ENCODE results near the gene C9. TPM values are rescaled to one million over a fixed set of nuclear protein-coding genes. Genes with fewer than 3 reads are reported as not detected.

Gene C9
- total RNA-seq, 1 donor from 2014 or later = not detected

DNA sequence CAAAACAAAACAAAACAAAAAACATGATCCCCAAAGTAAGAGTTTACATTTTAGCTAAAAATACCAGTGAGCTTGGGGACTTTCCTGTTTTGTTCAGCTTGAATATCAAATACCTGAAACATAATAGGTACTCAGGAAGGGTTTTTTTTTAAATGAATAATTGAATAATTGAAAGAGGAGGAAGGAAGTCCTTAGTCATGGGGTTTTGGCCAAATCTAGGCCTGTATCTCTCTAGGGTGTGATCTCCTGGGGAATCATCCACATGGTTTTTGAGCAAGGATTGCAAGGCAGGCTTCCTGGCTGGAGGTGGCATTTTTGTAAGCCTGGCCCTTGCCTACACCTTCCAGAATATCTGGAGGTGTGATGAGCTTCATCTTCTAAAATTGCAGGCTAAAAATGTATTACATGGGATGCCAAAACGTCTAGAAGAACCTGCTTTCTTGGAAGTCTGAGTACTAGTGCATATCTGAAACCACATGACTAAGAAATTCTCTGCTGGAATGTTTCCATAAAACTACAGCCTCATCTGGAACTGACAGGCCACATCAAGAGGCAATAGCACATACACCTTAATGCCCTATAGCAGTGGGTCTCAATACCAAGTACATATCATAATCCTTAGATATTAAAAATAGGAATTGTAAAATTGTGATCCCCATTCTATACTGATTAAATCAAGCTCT, 10.4 kb downstream of the C9 start:
- no peak overlapping the region for H3K27ac Mint-ChIP-seq (ENCODE audit: unreplicated experiment)
- H3K9me3 Mint-ChIP-seq = peaks cover 25% of the 10 kb centered on the region
- TF ChIP-seq, protein P1, sequence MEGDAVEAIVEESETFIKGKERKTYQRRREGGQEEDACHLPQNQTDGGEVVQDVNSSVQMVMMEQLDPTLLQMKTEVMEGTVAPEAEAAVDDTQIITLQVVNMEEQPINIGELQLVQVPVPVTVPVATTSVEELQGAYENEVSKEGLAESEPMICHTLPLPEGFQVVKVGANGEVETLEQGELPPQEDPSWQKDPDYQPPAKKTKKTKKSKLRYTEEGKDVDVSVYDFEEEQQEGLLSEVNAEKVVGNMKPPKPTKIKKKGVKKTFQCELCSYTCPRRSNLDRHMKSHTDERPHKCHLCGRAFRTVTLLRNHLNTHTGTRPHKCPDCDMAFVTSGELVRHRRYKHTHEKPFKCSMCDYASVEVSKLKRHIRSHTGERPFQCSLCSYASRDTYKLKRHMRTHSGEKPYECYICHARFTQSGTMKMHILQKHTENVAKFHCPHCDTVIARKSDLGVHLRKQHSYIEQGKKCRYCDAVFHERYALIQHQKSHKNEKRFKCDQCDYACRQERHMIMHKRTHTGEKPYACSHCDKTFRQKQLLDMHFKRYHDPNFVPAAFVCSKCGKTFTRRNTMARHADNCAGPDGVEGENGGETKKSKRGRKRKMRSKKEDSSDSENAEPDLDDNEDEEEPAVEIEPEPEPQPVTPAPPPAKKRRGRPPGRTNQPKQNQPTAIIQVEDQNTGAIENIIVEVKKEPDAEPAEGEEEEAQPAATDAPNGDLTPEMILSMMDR (conservative IDR thresholded peaks at IDR 0.05) = no peak
- peaks cover 2% of the 10 kb centered on the region for H3K27me3 Mint-ChIP-seq (ENCODE audit: low read depth)
- H3K36me3 Mint-ChIP-seq (ENCODE audit: low read depth) = peaks cover 5% of the 10 kb centered on the region
- no peak for DNase-seq (ENCODE audit: low read depth, low spot score)
- H3K4me3 Mint-ChIP-seq = no peak overlapping the region
- no peaks in the 10 kb centered on the region for H3K4me1 Mint-ChIP-seq

DNA sequence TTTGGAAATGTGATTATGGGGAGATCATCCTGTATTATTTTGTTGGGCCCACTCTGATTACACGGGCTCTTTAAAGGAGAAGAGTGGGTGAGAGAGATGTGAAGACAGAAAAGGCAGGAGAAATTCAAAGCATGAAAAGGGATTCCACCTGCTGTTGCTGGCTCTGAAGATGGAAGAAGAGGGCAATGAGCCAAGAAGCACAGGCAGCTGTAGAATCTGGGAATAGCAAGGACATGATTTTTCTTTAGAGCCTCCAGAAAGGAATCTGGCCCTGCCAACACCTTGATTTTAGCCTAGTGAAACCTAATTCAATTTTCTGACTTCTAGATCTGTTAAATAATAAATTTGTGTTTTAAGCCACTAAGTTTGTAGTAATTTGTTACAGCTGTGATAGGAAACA, 11.3 kb downstream of the C9 start:
- peaks cover 21% of the 10 kb centered on the region for H3K9me3 Mint-ChIP-seq

DNA sequence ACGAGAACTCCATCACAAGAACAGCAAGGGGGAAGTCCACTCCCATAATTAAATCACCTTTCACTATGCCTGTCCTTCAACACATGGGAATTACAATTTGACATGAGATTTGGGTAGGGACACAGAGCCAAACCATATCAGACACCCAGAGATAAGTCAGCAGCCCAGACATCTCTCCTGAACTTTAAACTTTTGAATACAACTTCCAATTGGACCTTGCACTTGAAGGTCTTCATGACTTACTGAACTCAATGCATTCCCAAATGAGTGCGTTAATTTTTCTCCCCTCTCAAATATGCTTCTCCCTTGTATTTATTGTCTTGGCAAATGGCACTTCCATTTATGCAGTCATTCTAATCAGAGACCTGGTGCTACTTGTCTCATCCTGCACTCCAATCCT, 12.1 kb downstream of the C9 start:
- no peaks in the 10 kb centered on the region for H3K4me1 Mint-ChIP-seq
- TF ChIP-seq, protein P1 (conservative IDR thresholded peaks at IDR 0.05) = no peak
- peaks cover 21% of the 10 kb centered on the region for H3K9me3 Mint-ChIP-seq

More for the DNA sequence above, 11.3 kb downstream of the C9 start:
- H3K4me3 Mint-ChIP-seq = no peak overlapping the region
- no peak for DNase-seq (ENCODE audit: low read depth, low spot score)
- H3K27me3 Mint-ChIP-seq (ENCODE audit: low read depth) = peaks cover 2% of the 10 kb centered on the region
- no peaks in the 10 kb centered on the region for H3K4me1 Mint-ChIP-seq
- peaks cover 5% of the 10 kb centered on the region for H3K36me3 Mint-ChIP-seq (ENCODE audit: low read depth)
- TF ChIP-seq, protein P1 (conservative IDR thresholded peaks at IDR 0.05) = no peak
- H3K27ac Mint-ChIP-seq (ENCODE audit: unreplicated experiment) = no peak overlapping the region

DNA sequence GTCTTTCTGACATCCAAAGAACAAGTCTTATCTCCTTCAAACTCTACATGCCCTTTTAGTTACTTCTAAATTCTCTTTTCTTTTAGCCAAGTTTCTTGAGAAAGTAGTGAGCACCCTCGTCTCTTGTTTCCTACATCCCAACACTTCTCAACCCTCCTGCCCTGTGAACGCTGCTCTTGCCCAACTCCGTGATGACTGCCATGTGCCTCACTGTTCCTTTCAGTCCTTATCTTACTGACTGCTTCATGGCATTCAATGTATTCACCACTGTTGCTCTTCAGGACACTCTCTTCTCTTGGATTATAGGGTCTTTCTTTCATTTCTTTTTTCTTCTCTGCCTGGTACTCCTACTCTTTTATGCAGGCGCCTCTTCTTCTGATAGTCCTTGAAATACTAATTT, 14.8 kb downstream of the C9 start:
- Mint-ChIP-seq H3K27me3 (ENCODE audit: low read depth) (peaks cover 2% of the 10 kb centered on the region), H3K9me3 (peaks cover 21% of the 10 kb centered on the region), H3K4me3 (no peak overlapping the region), H3K36me3 (ENCODE audit: low read depth) (peaks cover 5% of the 10 kb centered on the region), H3K4me1 (no peaks in the 10 kb centered on the region), H3K27ac (ENCODE audit: unreplicated experiment) (no peak overlapping the region)
- DNase-seq (ENCODE audit: low read depth, low spot score) = no peak
- TF ChIP-seq, protein P1 (conservative IDR thresholded peaks at IDR 0.05) = no peak

More for the DNA sequence above, 12.1 kb downstream of the C9 start:
- DNase-seq (ENCODE audit: low read depth, low spot score) = no peak
- Mint-ChIP-seq H3K27ac (ENCODE audit: unreplicated experiment) (no peak overlapping the region), H3K4me3 (no peak overlapping the region), H3K36me3 (ENCODE audit: low read depth) (peaks cover 5% of the 10 kb centered on the region), H3K27me3 (ENCODE audit: low read depth) (peaks cover 2% of the 10 kb centered on the region)

DNA sequence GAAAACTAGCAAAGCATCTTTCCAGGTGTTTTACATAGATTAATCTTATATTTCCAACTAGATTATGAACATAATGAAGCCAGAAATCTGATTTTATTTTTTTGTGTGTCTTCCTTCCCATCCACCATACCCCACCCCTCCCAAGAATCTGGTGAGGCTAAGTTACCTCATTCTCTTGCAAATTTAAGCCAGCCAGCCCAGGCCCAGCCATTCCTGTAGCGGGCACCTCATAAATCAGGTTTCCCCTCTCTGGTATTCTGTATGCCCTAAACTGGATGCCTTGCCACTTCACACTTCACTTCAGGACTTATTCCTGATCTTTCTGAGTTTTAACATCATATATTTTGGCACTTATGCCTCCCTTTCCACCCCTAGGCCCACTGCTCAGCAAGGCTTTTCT, 21.8 kb downstream of the C9 start:
- Mint-ChIP-seq H3K9me3 (no peaks in the 10 kb centered on the region), H3K4me1 (peaks cover 15% of the 10 kb centered on the region), H3K27me3 (ENCODE audit: low read depth) (peaks cover 5% of the 10 kb centered on the region), H3K27ac (ENCODE audit: unreplicated experiment) (no peak overlapping the region), H3K4me3 (no peak overlapping the region), H3K36me3 (ENCODE audit: low read depth) (no peaks in the 10 kb centered on the region)
- TF ChIP-seq, protein P1 (conservative IDR thresholded peaks at IDR 0.05) = no peak
- DNase-seq (ENCODE audit: low read depth, low spot score) = no peak

All from neural crest cell (in vitro differentiated cells).